Liver (tissue), 9 donors: ENCODE measurements around the gene NDUFS7. TPM values are rescaled to one million over a fixed set of nuclear protein-coding genes. Genes with fewer than 3 reads are reported as not detected.

Source experiments
- DNase-seq: peaks from one replicate; pipeline ENCODE4 v3.0.0-alpha.2; 2017; ENCODE audit warnings: low spot score
- H3K27ac ChIP-seq, 2 donors: one replicate each; pipeline ENCODE4 v1.7.0; 2013; ENCODE audit warnings: inconsistent platforms in 2 of 2, low read length in 2 of 2, control low read depth in 1 of 2, low read depth in 1 of 2, mild to moderate bottlenecking in 1 of 2
- H3K27me3 ChIP-seq, 4 donors: one replicate each; pipeline versions ENCODE4 v1.6.1 to v1.7.0; 2013; ENCODE audit warnings: low read length in 3 of 4, inconsistent platforms in 1 of 4, mild to moderate bottlenecking in 1 of 4, moderate library complexity in 1 of 4; ENCODE audit not compliant: control insufficient read depth in 4 of 4, insufficient read depth in 4 of 4
- H3K36me3 ChIP-seq, 4 donors: one replicate each; pipeline versions ENCODE4 v1.6.1 to v1.7.0; 2013; ENCODE audit warnings: low read length in 3 of 4, mild to moderate bottlenecking in 3 of 4, low read depth in 1 of 4, moderate library complexity in 1 of 4; ENCODE audit not compliant: control insufficient read depth in 4 of 4, insufficient read depth in 3 of 4
- H3K4me1 ChIP-seq, 4 donors: one replicate each; pipeline versions ENCODE4 v1.6.1 to v1.7.0; 2013; ENCODE audit warnings: low read length in 3 of 4, mild to moderate bottlenecking in 3 of 4, moderate library complexity in 1 of 4; ENCODE audit not compliant: control insufficient read depth in 4 of 4, insufficient read depth in 4 of 4
- H3K4me3 ChIP-seq, 3 donors: one replicate each; pipeline versions ENCODE4 v1.6.1 to v1.7.0; 2013; ENCODE audit warnings: low read length in 3 of 3, control low read depth in 1 of 3, low read depth in 1 of 3, mild to moderate bottlenecking in 1 of 3
- H3K9ac ChIP-seq, 2 donors: one replicate each; pipeline ENCODE4 v1.7.0; 2013; ENCODE audit warnings: low read length in 2 of 2, mild to moderate bottlenecking in 2 of 2, moderate library complexity in 2 of 2, control low read depth in 1 of 2, low read depth in 1 of 2
- H3K9me3 ChIP-seq, 4 donors: one replicate each; pipeline versions ENCODE4 v1.6.1 to v1.7.0; 2013; ENCODE audit warnings: low read length in 3 of 4; ENCODE audit not compliant: control insufficient read depth in 4 of 4
- EGR1 ChIP-seq, 2 donors: IDR thresholded peaks; 2 replicates each; pipeline ENCODE4 v1.6.1; 2016 to 2018; ENCODE audit warnings: antibody characterized with exemption in 2 of 2, low read depth in 2 of 2
- FOXA1 ChIP-seq: IDR thresholded peaks from 2 replicates; pipeline ENCODE4 v1.6.1; 2016; ENCODE audit warnings: antibody characterized with exemption
- FOXA2 ChIP-seq: IDR thresholded peaks from 2 replicates; pipeline ENCODE4 v1.6.1; 2016; ENCODE audit warnings: antibody characterized with exemption
- GABPA ChIP-seq, 2 donors: IDR thresholded peaks in 1 of 2; conservative IDR thresholded peaks in 1 of 2; 2 replicates each; pipeline ENCODE4 v1.6.1; 2016; ENCODE audit warnings: antibody characterized with exemption in 2 of 2, mild to moderate bottlenecking in 1 of 2, moderate library complexity in 1 of 2
- HNF4A ChIP-seq, 2 donors: conservative IDR thresholded peaks; 2 replicates each; pipeline ENCODE4 v1.6.1; 2016; ENCODE audit warnings: antibody characterized with exemption in 2 of 2, mild to moderate bottlenecking in 2 of 2
- HNF4G ChIP-seq: IDR thresholded peaks from 2 replicates; pipeline ENCODE4 v1.6.1; 2016; ENCODE audit warnings: antibody characterized with exemption
- JUND ChIP-seq, 2 donors: IDR thresholded peaks; 2 replicates each; pipeline ENCODE4 v1.6.1; 2016; ENCODE audit warnings: antibody characterized with exemption in 2 of 2
- MAX ChIP-seq: IDR thresholded peaks from 2 replicates; pipeline ENCODE4 v1.6.1; 2016; ENCODE audit warnings: antibody characterized with exemption
- NR2F2 ChIP-seq: IDR thresholded peaks from 2 replicates; pipeline ENCODE4 v1.6.1; 2016; ENCODE audit warnings: antibody characterized with exemption
- RAD21 ChIP-seq, 2 donors: IDR thresholded peaks; 2 replicates each; pipeline ENCODE4 v1.6.1; 2016; ENCODE audit warnings: antibody characterized with exemption in 2 of 2, mild to moderate bottlenecking in 2 of 2
- REST ChIP-seq: IDR thresholded peaks from 2 replicates; pipeline ENCODE4 v1.6.1; 2016; ENCODE audit warnings: antibody characterized with exemption, mild to moderate bottlenecking
- RXRA ChIP-seq, 2 donors: IDR thresholded peaks; 2 replicates each; pipeline ENCODE4 v1.6.1; 2017 to 2018; ENCODE audit warnings: antibody characterized with exemption in 2 of 2, mild to moderate bottlenecking in 1 of 2
- SP1 ChIP-seq: IDR thresholded peaks from 2 replicates; pipeline ENCODE4 v1.6.1; 2018; ENCODE audit warnings: antibody characterized with exemption, mild to moderate bottlenecking
- TAF1 ChIP-seq: conservative IDR thresholded peaks from 2 replicates; pipeline ENCODE4 v1.6.1; 2016; ENCODE audit warnings: antibody characterized with exemption, mild to moderate bottlenecking
- YY1 ChIP-seq: IDR thresholded peaks from 2 replicates; pipeline ENCODE4 v1.6.1; 2016; ENCODE audit warnings: antibody characterized with exemption, mild to moderate bottlenecking
- WGBS: extraction: QIAGEN DNeasy Blood & Tissue Kit; methylation state at CpG from one replicate; pipeline ENCODE4 v1.1.7; 2013; 5-methylcytosine and 5-hydroxymethylcytosine counted together
- polyA plus RNA-seq, 2 donors: library from polyadenylated mRNA; stranded (reverse) in 1 of 2; unstranded in 1 of 2; fragments of 200-250 nt in 1 of 2; fragments of >200 nt in 1 of 2; fragmentation: Nextera tagmentation in 1 of 2; extraction: Ambion mirVana in 1 of 2; gene quantifications; one replicate each; pipeline versions ENCODE4 v1.2.1 to v1.2.3, GENCODE V29; 2013 to 2015
- total RNA-seq, 2 donors: library from RNA; depleted of rRNA; stranded (reverse); fragments of >200 nt; gene quantifications; one replicate each; pipeline ENCODE4 v1.2.3, GENCODE V29; 2014
- TF ChIP-seq, protein P1 (sequence below): IDR thresholded peaks from 2 replicates; pipeline ENCODE4 v1.6.1; 2016; ENCODE audit warnings: antibody characterized with exemption
- TF ChIP-seq, protein P2 (sequence below): IDR thresholded peaks from 2 replicates; pipeline ENCODE4 v1.6.1; 2016; ENCODE audit warnings: antibody characterized with exemption
- TF ChIP-seq, protein P3 (sequence below): fragments of 150-350 bp; IDR thresholded peaks from 2 replicates; pipeline ENCODE4 v1.5.1; 2017; ENCODE audit warnings: improper control_type of control experiment, low read depth, low read length; ENCODE audit not compliant: missing input control
- donor health status: healthy.
- donor health status: healthy.
- donor health status: healthy.
- donor health status: healthy.
- donor health status: healthy.

NDUFS7 gene
- total and polyA plus RNA-seq, 4 donors: 54.4 to 185 (median 128) TPM

GRCh38 chr19:1437609-1438008 is 53.9 kb downstream of the NDUFS7 start:
- H3K36me3 ChIP-seq: peaks cover 11 to 48% (median 24%) of the 10 kb centered on the region in 4 donors
- no peaks in the 10 kb centered on the region for H3K9me3 ChIP-seq
- WGBS: 29% methylated on average over 8 of the region's 8 CpGs
- TF ChIP-seq MAX (no peak), GABPA (IDR thresholded peaks at IDR 0.05 in 1 of 2, conservative IDR thresholded peaks at IDR 0.05 in 1 of 2) (no peak), YY1 (no peak)
- TF ChIP-seq, protein P1, sequence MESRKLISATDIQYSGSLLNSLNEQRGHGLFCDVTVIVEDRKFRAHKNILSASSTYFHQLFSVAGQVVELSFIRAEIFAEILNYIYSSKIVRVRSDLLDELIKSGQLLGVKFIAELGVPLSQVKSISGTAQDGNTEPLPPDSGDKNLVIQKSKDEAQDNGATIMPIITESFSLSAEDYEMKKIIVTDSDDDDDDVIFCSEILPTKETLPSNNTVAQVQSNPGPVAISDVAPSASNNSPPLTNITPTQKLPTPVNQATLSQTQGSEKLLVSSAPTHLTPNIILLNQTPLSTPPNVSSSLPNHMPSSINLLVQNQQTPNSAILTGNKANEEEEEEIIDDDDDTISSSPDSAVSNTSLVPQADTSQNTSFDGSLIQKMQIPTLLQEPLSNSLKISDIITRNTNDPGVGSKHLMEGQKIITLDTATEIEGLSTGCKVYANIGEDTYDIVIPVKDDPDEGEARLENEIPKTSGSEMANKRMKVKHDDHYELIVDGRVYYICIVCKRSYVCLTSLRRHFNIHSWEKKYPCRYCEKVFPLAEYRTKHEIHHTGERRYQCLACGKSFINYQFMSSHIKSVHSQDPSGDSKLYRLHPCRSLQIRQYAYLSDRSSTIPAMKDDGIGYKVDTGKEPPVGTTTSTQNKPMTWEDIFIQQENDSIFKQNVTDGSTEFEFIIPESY: no peak
- peaks cover 7 to 20% (median 13%) of the 10 kb centered on the region in 4 donors for H3K4me1 ChIP-seq
- peak overlapping the region; percentile 36 to 55 for H3K27ac ChIP-seq
- no peak overlapping the region for H3K4me3 ChIP-seq
- H3K9ac ChIP-seq: peak overlapping the region in 1 of 2 donors; percentile 47
- H3K27me3 ChIP-seq: no peaks in the 10 kb centered on the region
- no peak for DNase-seq

- WGBS: under 1% methylated on average over 100 of the region's 100 CpGs
- peaks cover 7 to 18% (median 12%) of the 10 kb centered on the region in 4 donors for H3K4me1 ChIP-seq
- H3K27me3 ChIP-seq: no peaks in the 10 kb centered on the region
- no peaks in the 10 kb centered on the region for H3K9me3 ChIP-seq
- peak within 1 kb of the TSS; percentile 87 to 91 for H3K9ac ChIP-seq
- DNase-seq: peak; percentile 96
- peak; percentile 61 for TF ChIP-seq HNF4G
- peak; percentile 63 for TF ChIP-seq MAX
- TF ChIP-seq FOXA2: no peak
- peak; percentile 66 to 82 for TF ChIP-seq RAD21 (IDR thresholded peaks at IDR 0.05)
- TF ChIP-seq, protein P2, sequence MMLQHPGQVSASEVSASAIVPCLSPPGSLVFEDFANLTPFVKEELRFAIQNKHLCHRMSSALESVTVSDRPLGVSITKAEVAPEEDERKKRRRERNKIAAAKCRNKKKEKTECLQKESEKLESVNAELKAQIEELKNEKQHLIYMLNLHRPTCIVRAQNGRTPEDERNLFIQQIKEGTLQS: no peak
- TF ChIP-seq TAF1: peak; percentile 89
- peak; percentile 35 for TF ChIP-seq FOXA1
- TF ChIP-seq, protein P3, sequence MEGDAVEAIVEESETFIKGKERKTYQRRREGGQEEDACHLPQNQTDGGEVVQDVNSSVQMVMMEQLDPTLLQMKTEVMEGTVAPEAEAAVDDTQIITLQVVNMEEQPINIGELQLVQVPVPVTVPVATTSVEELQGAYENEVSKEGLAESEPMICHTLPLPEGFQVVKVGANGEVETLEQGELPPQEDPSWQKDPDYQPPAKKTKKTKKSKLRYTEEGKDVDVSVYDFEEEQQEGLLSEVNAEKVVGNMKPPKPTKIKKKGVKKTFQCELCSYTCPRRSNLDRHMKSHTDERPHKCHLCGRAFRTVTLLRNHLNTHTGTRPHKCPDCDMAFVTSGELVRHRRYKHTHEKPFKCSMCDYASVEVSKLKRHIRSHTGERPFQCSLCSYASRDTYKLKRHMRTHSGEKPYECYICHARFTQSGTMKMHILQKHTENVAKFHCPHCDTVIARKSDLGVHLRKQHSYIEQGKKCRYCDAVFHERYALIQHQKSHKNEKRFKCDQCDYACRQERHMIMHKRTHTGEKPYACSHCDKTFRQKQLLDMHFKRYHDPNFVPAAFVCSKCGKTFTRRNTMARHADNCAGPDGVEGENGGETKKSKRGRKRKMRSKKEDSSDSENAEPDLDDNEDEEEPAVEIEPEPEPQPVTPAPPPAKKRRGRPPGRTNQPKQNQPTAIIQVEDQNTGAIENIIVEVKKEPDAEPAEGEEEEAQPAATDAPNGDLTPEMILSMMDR: peak; percentile 92
- TF ChIP-seq RXRA (IDR thresholded peaks at IDR 0.05): peak in 1 of 2 donors; percentile 75
- TF ChIP-seq, protein P1: peak; percentile 99
- TF ChIP-seq REST: peak; percentile 91
- TF ChIP-seq JUND (IDR thresholded peaks at IDR 0.05): no peak
- TF ChIP-seq HNF4A (conservative IDR thresholded peaks at IDR 0.05): peak; percentile 74 to 83
- peak; percentile 47 to 71 for TF ChIP-seq EGR1 (IDR thresholded peaks at IDR 0.05; ENCODE audit: low read depth in 2 of 2)
- TF ChIP-seq NR2F2: peak; percentile 13
- peak; percentile 96 for TF ChIP-seq YY1
- TF ChIP-seq SP1: peak; percentile 85
- TF ChIP-seq GABPA (IDR thresholded peaks at IDR 0.05 in 1 of 2, conservative IDR thresholded peaks at IDR 0.05 in 1 of 2): peak in 1 of 2 donors; percentile 93
- H3K27ac ChIP-seq: peak within 1 kb of the TSS; percentile 57 to 88
- peak within 1 kb of the TSS; percentile 60 to 96 (median 86) for H3K4me3 ChIP-seq
- H3K36me3 ChIP-seq: peaks cover 11 to 42% (median 21%) of the 10 kb centered on the region in 4 donors
Observed at GRCh38 chr19:1438035-1438932, 54.6 kb downstream of the NDUFS7 start, which contains the start of gene RPS15. Gene RPS15 (plus strand): TSS chr19:1438396. CDS start chr19:1438426, 30 bp downstream.
